GM12878 (cell line): Measurements from ENCODE around the gene KRTAP4-1. TPM values are rescaled to one million over a fixed set of nuclear protein-coding genes. Genes with fewer than 3 reads are reported as not detected.

Source experiments
- ATAC-seq: fragments of 200-7000 bp; cut with Tn5 transposase; 3 replicates; pipeline ENCODE4 v1.9.1; 2020; ENCODE audit warnings: mild to moderate bottlenecking, moderate library complexity
- Bru-seq: library from RNA; stranded (reverse); fragments of 400-500 nt; gene quantifications from one replicate; lab custom pipeline; 2021; lab: Mats Ljungman, UMichigan
- BruChase-seq, 2 experiments: library from RNA; stranded (reverse); fragments of 400-500 nt; gene quantifications; one replicate each; lab custom pipeline; 2021; lab: Mats Ljungman, UMichigan
- BruUV-seq: library from RNA; stranded (reverse); fragments of 400-500 nt; replicated peaks from 2 replicates; lab custom pipeline; 2021; lab: Mats Ljungman, UMichigan
- CTCF ChIA-PET: fragments of 300-600 bp; sonication (Branson Sonifier 250); formaldehyde crosslinking; extraction: SDS; loops from one replicate; lab custom pipeline; 2021; ENCODE audit warnings: inconsistent platforms; lab: Yijun Ruan, JAX
- POLR2A ChIA-PET: fragments of 350-600 bp; formaldehyde crosslinking; extraction: SDS; loops from one replicate; lab custom pipeline; 2021; ENCODE audit warnings: inconsistent platforms; lab: Charles Lee
- RAD21 ChIA-PET: fragments of 300-600 bp; sonication (Branson Sonifier 250); formaldehyde crosslinking; loops from one replicate; lab custom pipeline; 2023; ENCODE audit warnings: antibody characterized with exemption; ENCODE audit not compliant: unreplicated experiment; lab: Charles Lee
- SMC1A ChIA-PET: fragments of 300-600 bp; sonication (Branson Sonifier 250); formaldehyde crosslinking; loops from one replicate; lab custom pipeline; 2023; ENCODE audit not compliant: unreplicated experiment, uncharacterized antibody; lab: Charles Lee
- DNase-seq: peaks from one replicate; pipeline ENCODE4 v3.0.0-alpha.2; 2011; ENCODE audit warnings: low read depth, low spot score
- FAIRE-seq: peaks from 3 replicates; lab custom pipeline; 2011; peaks lifted over from hg19 to GRCh38; lab: Jason Lieb, UNC
- H2AFZ ChIP-seq: 2 replicates; pipeline ENCODE4 v1.6.0; 2011; ENCODE audit warnings: low read depth, low read length, control low read depth; ENCODE audit not compliant: control insufficient read depth
- H3K27ac ChIP-seq: 2 replicates; pipeline ENCODE4 v1.5.1; 2011; ENCODE audit warnings: control low read depth; ENCODE audit not compliant: control insufficient read depth, insufficient read depth
- H3K27me3 ChIP-seq, 2 experiments: replicated peaks in 1 of 2; 2 replicates each; pipeline versions ENCODE4 v1.6.0 to v1.6.1; 2011; ENCODE audit warnings: low read length in 1 of 2; ENCODE audit not compliant: control insufficient read depth in 2 of 2, insufficient read depth in 2 of 2
- H3K36me3 ChIP-seq, 2 experiments: 2 replicates each; pipeline ENCODE4 v1.5.1; 2011; ENCODE audit warnings: low read length in 1 of 2; ENCODE audit not compliant: control insufficient read depth in 2 of 2, insufficient read depth in 2 of 2
- H3K4me1 ChIP-seq: 2 replicates; pipeline ENCODE4 v1.6.1; 2011; ENCODE audit warnings: mild to moderate bottlenecking, low read length, moderate library complexity, mixed read lengths; ENCODE audit not compliant: control insufficient read depth, insufficient read depth
- H3K4me2 ChIP-seq: 2 replicates; pipeline ENCODE4 v1.6.0; 2011; ENCODE audit warnings: control low read depth; ENCODE audit not compliant: control insufficient read depth, insufficient read depth
- H3K4me3 ChIP-seq: fragments of 200-600 bp; sonication (generic); 2 replicates; pipeline ENCODE4 v1.5.1; 2016
- H3K79me2 ChIP-seq: 2 replicates; pipeline ENCODE4 v1.6.0; 2011; ENCODE audit warnings: low read length; ENCODE audit not compliant: control insufficient read depth, insufficient read depth
- H3K9ac ChIP-seq: 2 replicates; pipeline ENCODE4 v1.8.0; 2011; ENCODE audit warnings: low read length, control low read depth, mixed read lengths; ENCODE audit not compliant: control insufficient read depth, insufficient read depth
- H3K9me3 ChIP-seq: replicated peaks from 3 replicates; pipeline ENCODE4 v1.5.1; 2011; ENCODE audit warnings: mild to moderate bottlenecking, low read length; ENCODE audit not compliant: control insufficient read depth, insufficient read depth
- H4K20me1 ChIP-seq: 2 replicates; pipeline ENCODE4 v1.6.0; 2011; ENCODE audit not compliant: control insufficient read depth, insufficient read depth
- FOS ChIP-seq: IDR thresholded peaks from 3 replicates; pipeline ENCODE4 v1.6.1; 2011; ENCODE audit warnings: borderline replicate concordance; ENCODE audit not compliant: insufficient read length; ENCODE audit errors: extremely low read depth
- NR2C1 ChIP-seq: fragments of 450-650 bp; IDR thresholded peaks from 2 replicates; pipeline ENCODE4 v1.6.1; 2017; ENCODE audit warnings: antibody characterized with exemption, mild to moderate bottlenecking, moderate library complexity
- REST ChIP-seq: IDR thresholded peaks from 2 replicates; pipeline ENCODE4 v1.6.1; 2012; ENCODE audit warnings: mild to moderate bottlenecking, low read depth, low read length
- TCF3 ChIP-seq: IDR thresholded peaks from 2 replicates; pipeline ENCODE4 v1.6.1; 2012; ENCODE audit warnings: low read depth, mild to moderate bottlenecking, low read length, borderline replicate concordance; ENCODE audit not compliant: insufficient read depth
- WGBS: methylation state at CpG from one replicate; pipeline ENCODE4 v1.1.6; 2016; ENCODE audit warnings: low lambda C conversion rate; ENCODE audit not compliant: insufficient replicate concordance, insufficient coverage; ENCODE audit errors: missing lambda C conversion rate; 5-methylcytosine and 5-hydroxymethylcytosine counted together
- in situ Hi-C: fragments of 300-500 bp; cut with MboI; formaldehyde crosslinking; loops from 9 replicates; pipeline ENCODE4 v1.14.3; 2018; ENCODE audit warnings: mixed read lengths
- intact Hi-C: fragments of 100-400 bp; cut with micrococcal nuclease; formaldehyde crosslinking; loops from one replicate; pipeline ENCODE4 v1.14.2; 2022; ENCODE audit not compliant: unreplicated experiment
- long read RNA-seq, 2 experiments: library from polyadenylated mRNA; unstranded; transcript quantifications; one replicate each; pipeline ENCODE4 v2.0.0, GENCODE V29; 2019 to 2020
- polyA minus RNA-seq, 3 experiments: library from RNA; depleted of rRNA, polyadenylated mRNA; stranded (reverse); fragments of >200 nt; gene quantifications; 2 replicates each; pipeline ENCODE4 v1.2.3, GENCODE V29; 2011
- polyA plus RNA-seq, 11 experiments: library from polyadenylated mRNA; depleted of rRNA in 4 of 11; unstranded in 6 of 11; stranded (reverse) in 5 of 11; fragments of >200 nt; fragmentation: Nextera tagmentation in 4 of 11; fragmentation: Illumina TruSeq in 1 of 11; extraction: Ambion mirVana in 4 of 11; extraction: Trizol in 1 of 11; gene quantifications; 1 replicate in 1 of 11; 2 replicates in 10 of 11; pipeline versions ENCODE4 v1.2.1 to v1.2.3, GENCODE V29; 2011 to 2016; ENCODE audit warnings: inconsistent platforms in 2 of 11, missing spikeins in 2 of 11, low read depth in 1 of 11
- total RNA-seq, 4 experiments: library from RNA; depleted of rRNA in 3 of 4; stranded (reverse); fragments of >200 nt in 3 of 4; fragmentation: Illumina TruSeq in 1 of 4; extraction: Trizol in 1 of 4; gene quantifications; 2 replicates each; pipeline versions ENCODE4 v1.2.1 to v1.2.3, GENCODE V29; 2013 to 2021
- TF ChIP-seq, protein P1 (sequence below): fragments of 450-650 bp; IDR thresholded peaks from 2 replicates; pipeline ENCODE4 v1.6.1; 2018; ENCODE audit warnings: borderline replicate concordance, mild to moderate bottlenecking; ENCODE audit not compliant: partially characterized antibody
- TF ChIP-seq, protein P2 (sequence below): fragments of 450-650 bp; IDR thresholded peaks from 2 replicates; pipeline ENCODE4 v1.6.1; 2017; ENCODE audit warnings: mild to moderate bottlenecking

Gene KRTAP4-1
- total RNA-seq (2013; cell fraction: nucleolus; rRNA removed), result not detected in 2 replicates
- total RNA-seq (2014; rRNA removed), result not detected in 2 replicates
- not detected in 2 replicates for total RNA-seq (2014; rRNA removed; fragmentation: Illumina TruSeq; extraction: Trizol)
- not detected in 2 replicates for total RNA-seq (2021)
- polyA plus RNA-seq (2011; ENCODE audit: low read depth), result not detected
- polyA plus RNA-seq (2011; rRNA removed), result not detected in 2 replicates
- polyA plus RNA-seq (2011; cell fraction: cytosol; rRNA removed), result not detected in 2 replicates
- not detected in 2 replicates for polyA plus RNA-seq (2011; cell fraction: nucleus; rRNA removed)
- polyA plus RNA-seq (2012), result not detected in 2 replicates
- polyA plus RNA-seq (2014; fragmentation: Illumina TruSeq; extraction: Trizol), result not detected in 2 replicates
- polyA plus RNA-seq (2014; fragmentation: Nextera tagmentation; extraction: Ambion mirVana), result not detected
- not detected in 2 replicates for polyA plus RNA-seq (2014; rRNA removed)
- not detected for polyA plus RNA-seq (2016; fragmentation: Nextera tagmentation; extraction: Ambion mirVana)
- polyA minus RNA-seq (2011; rRNA and poly(A)+ RNA removed), result not detected in 2 replicates
- polyA minus RNA-seq (2011; cell fraction: cytosol; rRNA and poly(A)+ RNA removed), result not detected in 2 replicates
- not detected in 2 replicates for polyA minus RNA-seq (2011; cell fraction: nucleus; rRNA and poly(A)+ RNA removed)
- not detected for Bru-seq, nascent RNA
- BruChase-seq, experiment 1, labeled RNA remaining after a 6-hour chase, result not detected
- BruChase-seq, experiment 2, labeled RNA remaining after a 2-hour chase, result not detected
- long read RNA-seq, experiment 1, result 0 reads
- long read RNA-seq, experiment 2, result 0 reads

DNA sequence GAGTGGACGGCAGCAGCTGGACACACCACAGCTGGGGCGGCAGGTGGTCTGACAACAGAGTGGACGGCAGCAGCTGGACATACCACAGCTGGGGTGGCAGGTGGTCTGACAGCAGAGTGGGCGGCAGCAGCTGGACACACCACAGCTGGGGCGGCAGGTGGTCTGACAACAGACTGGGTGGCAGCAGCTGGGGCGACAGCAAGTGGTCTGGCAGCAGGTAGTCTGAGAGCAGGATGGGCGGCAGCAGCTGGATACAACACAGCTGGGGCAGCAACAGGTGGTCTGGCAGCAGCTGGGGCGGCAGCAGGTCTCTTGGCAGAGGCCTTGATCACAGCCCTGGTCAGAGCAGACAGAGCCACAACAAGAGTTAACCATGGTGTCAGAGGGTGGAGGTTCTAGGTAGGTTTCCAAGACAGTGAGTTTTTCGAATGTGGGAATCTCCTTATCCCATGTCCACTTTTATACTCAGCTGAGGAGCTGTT, at the start of gene KRTAP4-1:
Gene KRTAP4-1, minus strand, starts transcription at position 432 of the 482 bp plus-strand sequence. Its CDS starts 57 bp downstream, at position 375.
- ChIA-PET SMC1A (no interaction called here), RAD21 (no interaction called here), POLR2A (no interaction called here), CTCF (no interaction called here)
- Histone ChIP-seq H3K4me2 (no peak within 1 kb of the TSS), H3K27ac (no peak within 1 kb of the TSS), H3K4me1 (no peaks in the 10 kb centered on the region), H3K27me3 (no peaks in the 10 kb centered on the region), H3K9ac (no peak within 1 kb of the TSS), H3K36me3 (no peaks in the 10 kb centered on the region), H4K20me1 (no peaks in the 10 kb centered on the region), H2AFZ (no peak within 1 kb of the TSS), H3K79me2 (no peaks in the 10 kb centered on the region), H3K4me3 (no peak within 1 kb of the TSS), H3K9me3 (no peaks in the 10 kb centered on the region)
- in situ Hi-C loops (loop anchor here (10.0 kb wide), 1 partner anchor 60 kb away; the partner anchor contains the start of gene KRTAP9-4), intact Hi-C loops (no loop called here)
- no peak for ATAC-seq
- FAIRE-seq, result no peak
- WGBS, result 12% methylated on average over 6 of the region's 9 CpGs
- BruUV-seq, result no TSS peak
- TF ChIP-seq, protein P1, sequence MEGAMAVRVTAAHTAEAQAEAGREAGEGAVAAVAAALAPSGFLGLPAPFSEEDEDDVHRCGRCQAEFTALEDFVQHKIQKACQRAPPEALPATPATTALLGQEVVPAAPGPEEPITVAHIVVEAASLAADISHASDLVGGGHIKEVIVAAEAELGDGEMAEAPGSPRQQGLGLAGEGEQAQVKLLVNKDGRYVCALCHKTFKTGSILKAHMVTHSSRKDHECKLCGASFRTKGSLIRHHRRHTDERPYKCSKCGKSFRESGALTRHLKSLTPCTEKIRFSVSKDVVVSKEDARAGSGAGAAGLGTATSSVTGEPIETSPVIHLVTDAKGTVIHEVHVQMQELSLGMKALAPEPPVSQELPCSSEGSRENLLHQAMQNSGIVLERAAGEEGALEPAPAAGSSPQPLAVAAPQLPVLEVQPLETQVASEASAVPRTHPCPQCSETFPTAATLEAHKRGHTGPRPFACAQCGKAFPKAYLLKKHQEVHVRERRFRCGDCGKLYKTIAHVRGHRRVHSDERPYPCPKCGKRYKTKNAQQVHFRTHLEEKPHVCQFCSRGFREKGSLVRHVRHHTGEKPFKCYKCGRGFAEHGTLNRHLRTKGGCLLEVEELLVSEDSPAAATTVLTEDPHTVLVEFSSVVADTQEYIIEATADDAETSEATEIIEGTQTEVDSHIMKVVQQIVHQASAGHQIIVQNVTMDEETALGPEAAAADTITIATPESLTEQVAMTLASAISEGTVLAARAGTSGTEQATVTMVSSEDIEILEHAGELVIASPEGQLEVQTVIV, result no peak
- TF ChIP-seq REST, result no peak
- TF ChIP-seq, protein P2, sequence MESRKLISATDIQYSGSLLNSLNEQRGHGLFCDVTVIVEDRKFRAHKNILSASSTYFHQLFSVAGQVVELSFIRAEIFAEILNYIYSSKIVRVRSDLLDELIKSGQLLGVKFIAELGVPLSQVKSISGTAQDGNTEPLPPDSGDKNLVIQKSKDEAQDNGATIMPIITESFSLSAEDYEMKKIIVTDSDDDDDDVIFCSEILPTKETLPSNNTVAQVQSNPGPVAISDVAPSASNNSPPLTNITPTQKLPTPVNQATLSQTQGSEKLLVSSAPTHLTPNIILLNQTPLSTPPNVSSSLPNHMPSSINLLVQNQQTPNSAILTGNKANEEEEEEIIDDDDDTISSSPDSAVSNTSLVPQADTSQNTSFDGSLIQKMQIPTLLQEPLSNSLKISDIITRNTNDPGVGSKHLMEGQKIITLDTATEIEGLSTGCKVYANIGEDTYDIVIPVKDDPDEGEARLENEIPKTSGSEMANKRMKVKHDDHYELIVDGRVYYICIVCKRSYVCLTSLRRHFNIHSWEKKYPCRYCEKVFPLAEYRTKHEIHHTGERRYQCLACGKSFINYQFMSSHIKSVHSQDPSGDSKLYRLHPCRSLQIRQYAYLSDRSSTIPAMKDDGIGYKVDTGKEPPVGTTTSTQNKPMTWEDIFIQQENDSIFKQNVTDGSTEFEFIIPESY, result no peak
- no peak for TF ChIP-seq FOS
- TF ChIP-seq NR2C1, result no peak
- TF ChIP-seq TCF3, result no peak
- DNase-seq, result no peak
